ENCODE data around the gene ABCB8.

The ABCB8 gene

DNA sequence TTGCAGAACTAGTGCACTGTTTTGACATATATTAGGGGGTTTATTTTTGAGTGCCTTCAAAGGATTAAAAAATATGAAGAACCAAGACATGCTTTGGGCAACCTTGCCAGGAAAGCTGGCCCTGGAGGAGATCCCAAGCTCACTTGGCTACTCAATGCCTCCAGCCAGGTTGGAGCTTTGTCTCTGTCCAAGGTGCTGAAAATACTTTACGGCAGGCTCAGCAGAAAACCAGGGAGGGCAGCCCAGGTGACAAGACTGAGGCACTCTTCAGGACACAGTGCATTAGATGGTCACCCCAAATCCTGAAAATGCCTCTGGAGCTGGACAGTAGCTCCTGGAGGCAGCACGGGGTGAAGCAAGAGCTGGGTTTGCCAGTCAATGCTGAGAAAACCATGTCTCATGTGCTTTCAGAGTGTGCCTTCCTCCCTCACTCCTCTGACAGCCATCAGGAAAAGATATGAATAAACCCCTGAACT, 44.3 kb upstream of the ABCB8 start:
- DNase-seq (ENCODE audit: extremely low read depth, insufficient read length), result no peak
- no peaks in the 10 kb centered on the region; the same call in none of the 2 replicates for H3K27me3 ChIP-seq (replicated peaks; ENCODE audit: control insufficient read depth, insufficient read depth, low read length)
- no peak overlapping the region for H3K4me3 ChIP-seq (replicated peaks; ENCODE audit: low read depth, low read length)
- H3K36me3 ChIP-seq (ENCODE audit: control insufficient read depth, insufficient read depth, low read length), result no peaks in the 10 kb centered on the region
- TF ChIP-seq, protein P1, sequence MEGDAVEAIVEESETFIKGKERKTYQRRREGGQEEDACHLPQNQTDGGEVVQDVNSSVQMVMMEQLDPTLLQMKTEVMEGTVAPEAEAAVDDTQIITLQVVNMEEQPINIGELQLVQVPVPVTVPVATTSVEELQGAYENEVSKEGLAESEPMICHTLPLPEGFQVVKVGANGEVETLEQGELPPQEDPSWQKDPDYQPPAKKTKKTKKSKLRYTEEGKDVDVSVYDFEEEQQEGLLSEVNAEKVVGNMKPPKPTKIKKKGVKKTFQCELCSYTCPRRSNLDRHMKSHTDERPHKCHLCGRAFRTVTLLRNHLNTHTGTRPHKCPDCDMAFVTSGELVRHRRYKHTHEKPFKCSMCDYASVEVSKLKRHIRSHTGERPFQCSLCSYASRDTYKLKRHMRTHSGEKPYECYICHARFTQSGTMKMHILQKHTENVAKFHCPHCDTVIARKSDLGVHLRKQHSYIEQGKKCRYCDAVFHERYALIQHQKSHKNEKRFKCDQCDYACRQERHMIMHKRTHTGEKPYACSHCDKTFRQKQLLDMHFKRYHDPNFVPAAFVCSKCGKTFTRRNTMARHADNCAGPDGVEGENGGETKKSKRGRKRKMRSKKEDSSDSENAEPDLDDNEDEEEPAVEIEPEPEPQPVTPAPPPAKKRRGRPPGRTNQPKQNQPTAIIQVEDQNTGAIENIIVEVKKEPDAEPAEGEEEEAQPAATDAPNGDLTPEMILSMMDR (IDR thresholded peaks at IDR 0.05; ENCODE audit: insufficient read depth, low read length, poor library complexity, severe bottlenecking), result no peak

DNA sequence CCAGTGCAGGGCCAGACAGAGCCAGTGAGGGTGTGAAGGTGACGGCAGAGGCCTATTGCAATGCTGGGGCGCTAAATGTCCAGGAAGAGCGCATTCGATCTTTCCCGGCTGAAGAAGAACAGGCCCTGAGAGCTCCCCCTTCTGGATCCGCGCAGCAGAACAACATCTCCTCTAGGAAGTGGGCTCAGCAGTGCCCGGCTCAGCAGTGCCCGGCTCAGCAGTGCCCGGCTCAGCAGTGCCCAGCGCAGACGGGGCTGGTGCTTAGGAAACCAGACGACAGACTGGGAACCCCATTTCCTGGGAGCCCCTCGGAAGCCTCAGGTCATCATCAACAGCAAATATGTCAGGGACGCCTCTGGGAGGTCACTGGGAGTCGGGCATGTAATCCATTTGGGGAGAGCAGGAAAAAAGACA, 42.1 kb upstream of the ABCB8 start:
- no peaks in the 10 kb centered on the region for H3K36me3 ChIP-seq (ENCODE audit: control insufficient read depth, insufficient read depth, low read length)
- TF ChIP-seq, protein P1 (IDR thresholded peaks at IDR 0.05; ENCODE audit: insufficient read depth, low read length, poor library complexity, severe bottlenecking), result peak; percentile 81
- no peak for DNase-seq (ENCODE audit: extremely low read depth, insufficient read length)
- H3K4me3 ChIP-seq (replicated peaks; ENCODE audit: low read depth, low read length), result no peak overlapping the region
- H3K27me3 ChIP-seq (replicated peaks; ENCODE audit: control insufficient read depth, insufficient read depth, low read length), result no peaks in the 10 kb centered on the region; the same call in none of the 2 replicates

DNA sequence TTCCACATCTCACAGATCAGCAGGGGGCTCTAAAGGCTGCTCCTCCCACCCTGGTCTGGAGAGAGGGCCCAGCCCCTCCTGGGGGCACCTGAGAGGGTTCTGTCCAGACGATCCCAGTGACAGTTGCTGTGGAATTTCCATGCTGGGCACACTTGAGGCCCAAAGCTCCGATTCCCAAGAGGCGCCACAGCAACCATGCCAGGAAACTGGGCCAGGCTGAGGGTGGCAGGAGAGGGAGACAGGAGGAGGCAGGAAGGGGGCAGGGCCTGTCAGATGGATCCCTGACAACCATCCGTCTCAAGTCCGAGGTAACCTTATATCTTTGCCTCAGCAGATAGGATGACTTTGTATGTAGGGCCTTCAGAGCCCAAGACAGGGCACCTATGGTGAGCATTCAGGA, 41.7 kb upstream of the ABCB8 start:
- Histone ChIP-seq H3K36me3 (ENCODE audit: control insufficient read depth, insufficient read depth, low read length) (no peaks in the 10 kb centered on the region), H3K4me3 (replicated peaks; ENCODE audit: low read depth, low read length) (no peak overlapping the region), H3K27me3 (replicated peaks; ENCODE audit: control insufficient read depth, insufficient read depth, low read length) (no peaks in the 10 kb centered on the region; the same call in none of the 2 replicates)
- no peak for DNase-seq (ENCODE audit: extremely low read depth, insufficient read length)
- TF ChIP-seq, protein P1 (IDR thresholded peaks at IDR 0.05; ENCODE audit: insufficient read depth, low read length, poor library complexity, severe bottlenecking), result no peak

DNA sequence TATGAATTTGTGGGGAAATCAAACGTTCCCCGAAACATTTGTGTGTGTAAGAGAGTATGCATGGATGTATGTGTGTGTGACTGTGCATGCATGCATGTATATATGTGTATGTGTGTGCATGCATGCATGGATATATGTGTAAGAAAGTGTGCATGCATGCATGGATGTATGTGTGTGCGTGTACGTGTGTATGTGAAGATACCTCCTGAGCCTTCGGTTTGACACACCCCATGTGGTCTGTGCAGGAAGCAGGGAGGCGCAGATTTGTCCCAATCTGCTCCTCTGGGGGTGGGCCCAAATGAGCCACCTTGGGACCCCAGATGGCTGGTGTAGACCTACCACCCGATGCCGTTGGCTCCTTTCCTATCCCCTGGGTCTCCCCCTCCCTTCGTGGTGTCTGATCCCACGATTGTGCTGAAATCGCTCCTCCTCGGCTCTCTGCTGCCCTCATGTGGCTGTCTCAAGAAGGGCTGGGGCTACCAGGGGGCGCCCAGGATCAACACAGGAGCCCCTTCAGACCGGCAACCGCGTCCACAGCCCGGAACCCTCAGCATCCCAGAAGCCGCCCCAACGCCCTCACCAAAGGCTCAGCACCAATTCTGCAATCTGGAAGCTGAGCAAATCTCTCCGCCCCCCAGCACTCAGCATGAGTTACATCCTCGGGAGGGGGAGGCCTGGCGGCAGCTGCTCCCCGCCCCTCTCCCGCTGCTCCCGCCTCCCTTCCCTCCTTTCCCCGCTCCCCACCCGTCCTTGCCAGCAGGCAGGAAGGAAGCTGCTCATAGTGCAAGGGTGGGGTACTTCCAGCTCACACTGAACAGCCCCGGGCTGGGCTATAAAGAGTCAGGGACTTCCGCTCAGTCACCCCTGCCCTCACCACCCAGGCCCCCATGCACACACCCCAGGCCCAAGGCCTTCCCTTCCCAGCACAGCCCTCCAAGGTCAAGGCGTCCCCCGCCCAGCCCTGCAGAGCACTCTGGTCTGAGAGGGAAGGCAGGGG, 39.7 kb upstream of the ABCB8 start:
- no peaks in the 10 kb centered on the region for H3K36me3 ChIP-seq (ENCODE audit: control insufficient read depth, insufficient read depth, low read length)
- TF ChIP-seq, protein P1 (IDR thresholded peaks at IDR 0.05; ENCODE audit: insufficient read depth, low read length, poor library complexity, severe bottlenecking), result peak; percentile 90
- no peak for DNase-seq (ENCODE audit: extremely low read depth, insufficient read length)
- H3K27me3 ChIP-seq (replicated peaks; ENCODE audit: control insufficient read depth, insufficient read depth, low read length), result no peaks in the 10 kb centered on the region; the same call in none of the 2 replicates
- no peak overlapping the region for H3K4me3 ChIP-seq (replicated peaks; ENCODE audit: low read depth, low read length)

DNA sequence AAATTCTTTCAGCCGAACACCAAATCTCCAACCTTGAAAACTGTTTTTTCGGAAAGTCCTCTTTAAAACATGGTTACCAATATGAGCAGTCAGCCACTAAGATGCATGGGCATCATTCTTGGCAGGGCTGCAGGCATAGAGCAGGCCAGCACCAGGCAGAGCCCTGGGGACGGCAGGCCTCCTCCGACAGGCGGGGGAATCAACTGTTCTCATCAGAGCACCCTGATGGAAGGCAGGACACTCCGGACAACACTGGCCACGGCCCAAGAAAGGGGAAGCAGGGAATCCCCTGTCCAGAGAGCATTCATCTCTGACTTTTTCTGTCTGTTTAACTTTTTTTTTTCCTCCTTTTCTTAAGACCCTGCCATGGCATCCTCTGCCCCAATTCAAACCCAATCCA, 38.8 kb upstream of the ABCB8 start:
- Histone ChIP-seq H3K27me3 (replicated peaks; ENCODE audit: control insufficient read depth, insufficient read depth, low read length) (no peaks in the 10 kb centered on the region; the same call in none of the 2 replicates), H3K36me3 (ENCODE audit: control insufficient read depth, insufficient read depth, low read length) (no peaks in the 10 kb centered on the region), H3K4me3 (replicated peaks; ENCODE audit: low read depth, low read length) (no peak overlapping the region)
- no peak for DNase-seq (ENCODE audit: extremely low read depth, insufficient read length)
- TF ChIP-seq, protein P1 (IDR thresholded peaks at IDR 0.05; ENCODE audit: insufficient read depth, low read length, poor library complexity, severe bottlenecking), result no peak

Measured in GM06990 (cell line).